ENCODE data around the gene IL21R.

GRCh38 chr16:27448532-27449433 is 46.8 kb downstream of the IL21R start:
- TF ChIP-seq CTCF (IDR thresholded peaks at IDR 0.05) (no peak), POLR2A (IDR thresholded peaks at IDR 0.05) (no peak)

Measured in heart left ventricle (tissue), 13 donors.